Fibroblast of skin of right biceps (primary cell): ENCODE data around the gene WFIKKN1.

ENCODE experiments used
- DNase-seq: peaks from one replicate; pipeline ENCODE4 v3.0.0-alpha.2; 2013

Gene WFIKKN1

DNA sequence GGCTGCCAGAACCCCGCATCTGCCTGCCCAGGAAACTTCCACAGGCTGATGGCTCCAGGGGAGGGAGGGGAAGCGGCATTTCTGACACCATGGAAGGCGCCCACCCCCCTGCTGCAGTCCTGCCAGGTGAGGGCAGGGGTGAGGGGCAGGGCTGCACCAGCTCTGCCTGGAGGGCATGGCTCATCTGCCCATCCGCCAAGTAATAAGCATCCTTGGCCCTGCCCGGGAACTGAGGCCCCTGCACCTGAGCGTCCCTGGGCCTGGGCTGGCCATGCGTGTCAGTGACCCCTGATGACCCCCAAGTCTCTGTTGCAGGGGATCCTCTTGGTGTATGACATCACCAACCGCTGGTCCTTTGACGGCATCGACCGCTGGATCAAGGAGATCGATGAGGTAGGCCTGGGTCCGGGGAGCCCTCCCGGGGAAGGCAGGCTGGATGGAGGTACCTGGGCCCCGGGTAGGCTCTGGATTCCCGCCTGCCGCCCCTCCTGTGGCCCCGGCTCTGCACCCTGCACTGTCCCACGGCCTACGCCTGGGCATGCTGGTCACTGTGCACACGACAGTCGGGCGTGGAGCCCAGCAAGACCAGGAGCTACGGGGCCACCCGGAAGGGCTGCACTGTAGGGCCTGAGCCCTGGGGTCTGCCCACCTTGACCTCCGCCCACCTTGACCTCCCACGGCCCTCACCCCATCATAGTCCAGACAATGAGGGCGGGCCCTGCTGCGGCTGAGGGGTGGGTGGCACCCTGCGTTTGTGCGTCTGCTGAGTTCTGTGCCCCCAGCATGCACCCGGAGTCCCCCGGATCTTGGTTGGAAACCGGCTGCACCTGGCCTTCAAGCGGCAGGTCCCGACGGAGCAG, 5.4 kb upstream of the WFIKKN1 start:
- DNase-seq = no peak

DNA sequence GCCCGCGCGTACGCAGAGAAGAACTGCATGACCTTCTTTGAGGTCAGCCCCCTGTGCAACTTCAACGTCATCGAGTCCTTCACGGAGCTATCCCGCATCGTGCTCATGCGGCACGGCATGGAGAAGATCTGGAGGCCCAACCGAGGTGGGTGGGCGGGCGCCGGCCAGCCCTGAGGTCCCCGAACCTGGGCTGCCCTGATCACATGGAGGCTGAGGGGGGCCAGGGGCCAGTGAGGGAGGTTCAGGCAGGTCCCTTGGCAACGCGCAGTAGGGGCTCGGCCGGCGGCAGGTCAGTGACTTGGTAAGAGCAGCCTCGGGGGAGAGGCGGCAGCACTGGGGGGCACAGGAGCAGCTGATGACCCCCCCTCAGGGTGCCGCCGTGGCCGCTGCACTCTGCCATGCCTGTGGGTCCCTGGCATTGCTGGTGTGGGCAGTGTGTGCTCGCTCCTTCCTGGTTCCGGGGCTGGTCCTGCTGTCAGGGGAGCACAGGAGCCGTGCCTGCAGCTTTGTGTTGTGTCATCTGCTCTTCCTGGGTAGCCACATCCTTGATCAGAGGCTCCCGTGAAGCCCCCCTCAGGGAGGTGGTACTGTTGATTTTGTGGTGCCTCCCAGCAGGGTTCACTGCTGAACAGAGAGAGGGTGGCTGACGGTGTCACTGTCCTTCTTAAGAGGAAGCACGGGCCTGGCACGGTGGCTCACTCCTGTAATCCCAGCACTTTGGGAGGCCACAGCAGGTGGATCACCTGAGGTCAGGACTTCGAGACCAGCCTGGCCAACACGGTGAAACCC, 4.6 kb upstream of the WFIKKN1 start:
- no peak for DNase-seq

DNA sequence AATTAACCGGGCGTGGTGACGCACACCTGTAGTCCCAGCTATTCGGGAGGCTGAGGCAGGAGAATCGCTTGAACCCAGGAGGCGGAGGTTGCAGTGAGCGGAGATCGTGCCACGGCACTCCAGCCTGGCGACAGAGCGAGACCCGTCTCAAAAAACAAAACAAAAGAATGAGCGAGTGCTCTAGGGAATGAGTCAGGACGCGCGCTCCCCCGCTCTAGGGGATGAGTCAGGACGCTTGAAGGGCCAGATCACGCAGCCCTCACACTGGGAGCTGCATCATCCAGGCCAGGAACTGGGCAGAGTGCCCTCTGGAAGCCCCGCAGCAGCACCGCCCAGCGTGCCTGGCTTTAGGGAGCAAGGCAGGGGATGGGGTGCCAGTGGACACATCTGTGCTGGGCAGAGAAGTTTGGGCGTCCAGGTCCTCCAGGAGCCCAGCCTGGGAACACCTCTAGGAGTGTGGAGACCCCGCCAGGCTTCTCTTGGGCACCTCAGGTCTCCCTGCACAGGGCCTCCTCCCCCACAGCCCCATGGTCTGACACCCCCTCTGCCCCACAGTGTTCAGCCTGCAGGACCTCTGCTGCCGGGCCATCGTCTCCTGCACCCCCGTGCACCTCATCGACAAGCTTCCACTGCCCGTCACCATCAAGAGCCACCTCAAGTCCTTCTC, 3.9 kb upstream of the WFIKKN1 start:
- DNase-seq = peak; percentile 95

DNA sequence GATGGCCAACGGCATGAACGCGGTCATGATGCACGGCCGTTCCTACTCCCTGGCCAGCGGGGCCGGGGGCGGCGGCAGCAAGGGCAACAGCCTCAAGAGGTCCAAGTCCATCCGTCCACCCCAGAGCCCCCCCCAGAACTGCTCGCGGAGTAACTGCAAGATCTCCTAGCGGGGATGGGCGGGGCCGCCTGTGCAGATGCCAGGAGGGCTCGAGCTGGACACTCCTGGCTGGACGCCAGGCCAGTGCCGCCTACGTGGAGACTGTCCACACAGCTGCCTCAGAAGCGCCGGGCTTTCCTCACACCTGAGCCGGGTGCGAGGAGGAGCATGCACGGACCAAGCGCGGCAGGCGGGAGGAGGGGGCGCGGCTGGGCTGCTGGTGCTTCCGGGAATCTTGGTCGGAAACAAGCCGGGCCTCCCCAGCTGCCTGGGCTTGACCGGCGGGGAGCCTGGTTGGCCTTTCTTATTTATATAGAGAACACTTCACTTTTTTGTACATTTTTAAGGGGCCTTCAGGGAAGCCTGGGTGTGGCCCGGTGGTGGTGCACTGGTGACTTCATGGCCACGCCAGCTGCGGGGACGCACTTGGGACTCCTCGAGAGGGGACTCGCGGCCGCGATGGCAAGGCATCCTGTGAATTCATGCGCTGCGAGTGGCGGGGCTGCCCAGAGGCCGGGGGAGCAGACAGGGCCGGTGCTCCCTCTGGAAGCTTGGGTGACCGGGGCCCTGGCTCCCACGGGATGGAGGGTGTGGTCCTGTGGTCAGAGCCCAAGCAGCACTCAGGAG, 3.1 kb upstream of the WFIKKN1 start:
- no peak for DNase-seq

DNA sequence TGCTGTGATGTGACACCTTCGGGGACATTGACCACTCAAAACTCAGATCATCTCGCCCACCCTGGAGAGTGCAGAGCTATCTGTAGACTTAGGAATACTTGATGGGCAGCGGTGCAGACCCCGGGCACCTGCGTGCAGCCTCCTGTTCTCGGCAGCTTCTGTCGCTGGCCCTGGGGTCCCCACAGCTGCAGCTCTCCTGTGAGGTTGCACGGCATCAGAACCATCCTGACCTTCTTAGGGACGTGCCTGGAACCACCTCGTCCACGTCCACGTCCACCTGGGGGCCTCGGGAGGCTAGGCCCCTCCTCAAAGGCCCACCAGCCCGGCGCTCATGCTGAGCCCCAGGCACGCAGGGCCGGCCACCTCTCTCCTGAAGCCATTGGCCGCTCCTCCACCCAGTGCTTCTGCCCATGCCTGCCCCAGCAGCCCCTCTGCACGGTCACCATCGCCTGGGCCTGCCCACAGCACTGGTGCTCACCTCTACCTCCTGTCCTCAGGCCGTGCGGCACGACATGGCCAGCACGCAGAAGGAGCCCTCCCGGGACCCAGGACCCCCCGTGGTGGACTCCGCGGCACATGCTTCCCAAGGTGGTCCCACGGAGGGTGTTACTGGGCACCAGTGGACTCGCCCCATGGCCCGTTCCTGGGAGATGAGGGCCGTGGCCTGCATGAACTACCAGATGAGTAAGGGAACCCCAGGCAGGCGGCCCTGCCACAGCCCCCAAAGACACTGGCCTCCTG, 2.3 kb upstream of the WFIKKN1 start:
- DNase-seq = no peak

DNA sequence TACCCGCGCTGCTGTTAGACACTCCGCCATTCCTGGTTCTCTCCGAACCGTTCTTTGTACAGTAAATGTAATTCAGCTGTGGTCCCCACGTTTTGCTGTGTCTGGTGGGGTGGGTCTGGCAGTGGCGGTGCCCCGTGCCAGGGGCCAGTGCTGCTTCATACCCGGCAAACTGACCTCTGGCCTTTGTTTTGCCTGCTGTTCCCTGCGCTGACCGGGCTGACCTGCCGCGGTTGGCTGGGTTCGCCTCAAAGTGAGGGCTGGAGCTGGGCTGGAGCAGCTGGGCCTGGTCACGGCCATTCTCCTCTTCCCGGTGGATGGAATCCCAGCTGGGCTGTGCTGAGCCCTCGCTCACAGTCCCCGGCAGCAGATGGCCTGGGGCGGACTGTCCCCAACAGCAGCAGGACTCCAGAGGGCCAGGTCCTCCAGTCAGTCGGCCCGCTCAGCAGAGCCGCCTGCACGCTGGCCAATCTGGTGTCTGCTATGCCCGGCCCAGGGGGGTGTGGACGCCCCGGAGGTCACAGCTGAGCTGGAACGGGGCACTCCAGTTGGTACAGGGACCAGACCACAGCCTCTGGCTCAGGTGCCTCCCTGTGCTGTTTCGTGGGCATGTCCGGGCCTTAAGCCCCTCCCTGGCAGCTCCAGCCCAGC, 1.5 kb upstream of the WFIKKN1 start:
- DNase-seq = no peak

DNA sequence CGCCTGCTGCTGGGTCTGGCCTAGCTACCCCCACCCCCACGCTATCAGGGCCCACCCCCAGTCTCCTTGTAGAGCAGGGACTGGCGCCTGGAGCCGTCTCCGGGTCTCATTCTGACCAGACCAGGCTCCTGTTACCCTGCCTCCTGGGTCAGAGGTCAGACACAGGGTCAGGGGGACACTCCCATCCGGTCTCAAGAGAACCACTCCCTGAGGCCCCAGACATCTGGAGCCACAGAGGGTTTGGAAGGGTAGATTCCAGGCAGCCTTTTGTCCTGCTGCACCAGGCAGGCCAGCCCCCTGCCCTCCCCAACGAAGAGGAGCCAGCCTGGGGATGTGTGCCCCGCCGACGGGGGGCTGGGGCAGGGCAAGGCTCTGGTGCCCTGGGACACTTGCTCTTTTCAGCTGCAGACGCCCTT, 944 bp upstream of the WFIKKN1 start:
- no peak for DNase-seq

DNA sequence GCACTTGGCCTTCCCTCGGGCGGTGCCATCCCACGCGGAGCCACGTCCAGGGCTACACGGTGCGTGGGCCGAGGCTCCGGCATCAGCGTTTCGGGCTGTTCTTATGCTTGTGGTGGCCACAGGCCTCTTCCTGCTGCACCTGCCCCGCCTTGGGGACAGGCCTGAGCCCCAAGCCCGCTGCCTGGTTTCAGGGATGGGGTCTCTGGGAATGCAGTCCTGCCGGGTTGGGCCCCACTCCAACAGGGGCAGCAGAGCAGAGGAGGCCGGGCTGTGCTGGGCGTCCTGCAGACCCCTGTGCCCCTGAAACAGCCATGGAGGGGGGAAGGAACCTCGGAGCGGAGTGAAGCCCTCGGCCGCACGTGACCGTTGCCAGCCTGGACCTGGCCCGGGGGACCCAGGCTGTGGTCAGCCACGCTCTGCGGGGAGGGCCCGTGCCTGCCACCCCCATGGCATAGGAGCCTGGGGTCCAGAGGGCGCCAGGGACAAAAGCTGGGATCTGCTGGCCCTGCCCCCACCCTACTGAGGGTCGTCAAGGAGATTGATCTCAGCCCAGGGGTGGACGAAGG, 453 bp upstream of the WFIKKN1 start:
- DNase-seq = no peak

DNA sequence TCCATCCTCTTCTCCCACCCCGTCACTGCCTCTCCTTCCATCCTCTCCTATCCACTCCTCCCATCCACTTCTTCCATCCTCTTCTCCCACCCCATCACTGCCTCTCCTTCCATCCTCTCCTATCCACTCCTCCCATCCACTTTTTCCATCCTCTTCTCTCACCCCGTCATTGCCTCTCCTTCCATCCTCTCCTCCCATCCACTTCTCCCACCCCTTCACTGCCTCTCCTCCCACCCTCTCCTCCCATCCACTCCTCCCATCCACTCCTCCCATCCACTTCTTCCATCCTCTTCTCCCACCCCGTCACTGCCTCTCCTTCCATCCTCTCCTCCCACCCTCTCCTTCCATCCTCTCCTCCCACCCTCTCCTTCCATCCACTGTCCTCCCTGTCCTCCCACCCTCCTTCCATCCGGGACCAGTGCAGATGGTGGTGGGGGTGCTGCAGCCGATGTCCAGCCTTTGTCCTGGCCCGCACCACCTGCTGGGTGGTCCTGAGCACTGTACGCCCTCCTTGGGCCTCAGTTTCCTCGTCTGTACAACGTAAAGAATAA, 1.1 kb downstream of the WFIKKN1 start:
- no peak for DNase-seq

DNA sequence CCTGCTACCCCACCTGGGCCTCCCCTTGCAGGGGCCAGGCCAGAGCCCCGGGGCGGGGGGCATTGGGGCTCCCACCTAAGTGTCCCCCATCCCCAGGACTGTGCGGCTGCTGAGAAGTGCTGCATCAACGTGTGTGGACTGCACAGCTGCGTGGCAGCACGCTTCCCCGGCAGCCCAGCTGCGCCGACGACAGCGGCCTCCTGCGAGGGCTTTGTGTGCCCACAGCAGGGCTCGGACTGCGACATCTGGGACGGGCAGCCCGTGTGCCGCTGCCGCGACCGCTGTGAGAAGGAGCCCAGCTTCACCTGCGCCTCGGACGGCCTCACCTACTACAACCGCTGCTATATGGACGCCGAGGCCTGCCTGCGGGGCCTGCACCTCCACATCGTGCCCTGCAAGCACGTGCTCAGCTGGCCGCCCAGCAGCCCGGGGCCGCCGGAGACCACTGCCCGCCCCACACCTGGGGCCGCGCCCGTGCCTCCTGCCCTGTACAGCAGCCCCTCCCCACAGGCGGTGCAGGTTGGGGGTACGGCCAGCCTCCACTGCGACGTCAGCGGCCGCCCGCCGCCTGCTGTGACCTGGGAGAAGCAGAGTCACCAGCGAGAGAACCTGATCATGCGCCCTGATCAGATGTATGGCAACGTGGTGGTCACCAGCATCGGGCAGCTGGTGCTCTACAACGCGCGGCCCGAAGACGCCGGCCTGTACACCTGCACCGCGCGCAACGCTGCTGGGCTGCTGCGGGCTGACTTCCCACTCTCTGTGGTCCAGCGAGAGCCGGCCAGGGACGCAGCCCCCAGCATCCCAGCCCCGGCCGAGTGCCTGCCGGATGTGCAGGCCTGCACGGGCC, 1.9 kb downstream of the WFIKKN1 start:
- DNase-seq = no peak

DNA sequence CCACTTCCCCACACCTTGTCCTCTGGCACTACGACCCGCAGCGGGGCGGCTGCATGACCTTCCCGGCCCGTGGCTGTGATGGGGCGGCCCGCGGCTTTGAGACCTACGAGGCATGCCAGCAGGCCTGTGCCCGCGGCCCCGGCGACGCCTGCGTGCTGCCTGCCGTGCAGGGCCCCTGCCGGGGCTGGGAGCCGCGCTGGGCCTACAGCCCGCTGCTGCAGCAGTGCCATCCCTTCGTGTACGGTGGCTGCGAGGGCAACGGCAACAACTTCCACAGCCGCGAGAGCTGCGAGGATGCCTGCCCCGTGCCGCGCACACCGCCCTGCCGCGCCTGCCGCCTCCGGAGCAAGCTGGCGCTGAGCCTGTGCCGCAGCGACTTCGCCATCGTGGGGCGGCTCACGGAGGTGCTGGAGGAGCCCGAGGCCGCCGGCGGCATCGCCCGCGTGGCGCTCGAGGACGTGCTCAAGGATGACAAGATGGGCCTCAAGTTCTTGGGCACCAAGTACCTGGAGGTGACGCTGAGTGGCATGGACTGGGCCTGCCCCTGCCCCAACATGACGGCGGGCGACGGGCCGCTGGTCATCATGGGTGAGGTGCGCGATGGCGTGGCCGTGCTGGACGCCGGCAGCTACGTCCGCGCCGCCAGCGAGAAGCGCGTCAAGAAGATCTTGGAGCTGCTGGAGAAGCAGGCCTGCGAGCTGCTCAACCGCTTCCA, 2.7 kb downstream of the WFIKKN1 start:
- DNase-seq = no peak

DNA sequence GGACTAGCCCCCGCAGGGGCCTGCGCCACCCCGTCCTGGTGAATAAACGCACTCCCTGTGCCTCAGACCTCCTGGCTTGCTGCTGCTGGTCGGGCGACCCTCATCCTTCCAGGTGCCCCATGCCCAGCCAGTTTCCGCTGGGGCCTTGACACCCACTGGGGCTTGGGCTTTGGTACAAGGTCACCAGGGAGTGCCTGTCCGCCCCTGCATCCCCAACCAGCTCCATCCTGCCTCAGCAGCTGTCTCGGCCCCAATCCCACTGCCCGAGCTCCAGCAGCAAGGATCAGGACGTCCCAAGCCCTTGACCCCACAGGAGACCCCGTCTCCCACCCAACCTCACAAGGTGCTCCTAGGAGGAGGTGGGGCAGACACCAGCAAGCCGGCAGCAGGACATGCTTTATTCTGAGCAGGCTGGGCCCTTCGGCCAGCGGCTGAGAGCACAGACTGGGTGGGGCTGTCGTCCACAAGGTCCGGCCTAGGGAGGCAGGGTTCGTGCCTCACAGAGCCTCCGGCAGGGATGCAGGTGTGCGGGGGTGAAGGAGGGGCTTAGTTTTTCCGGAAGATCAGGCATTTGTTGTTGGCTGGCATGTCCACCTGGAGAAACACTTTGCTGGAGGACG, 3.4 kb downstream of the WFIKKN1 start:
- DNase-seq = no peak

DNA sequence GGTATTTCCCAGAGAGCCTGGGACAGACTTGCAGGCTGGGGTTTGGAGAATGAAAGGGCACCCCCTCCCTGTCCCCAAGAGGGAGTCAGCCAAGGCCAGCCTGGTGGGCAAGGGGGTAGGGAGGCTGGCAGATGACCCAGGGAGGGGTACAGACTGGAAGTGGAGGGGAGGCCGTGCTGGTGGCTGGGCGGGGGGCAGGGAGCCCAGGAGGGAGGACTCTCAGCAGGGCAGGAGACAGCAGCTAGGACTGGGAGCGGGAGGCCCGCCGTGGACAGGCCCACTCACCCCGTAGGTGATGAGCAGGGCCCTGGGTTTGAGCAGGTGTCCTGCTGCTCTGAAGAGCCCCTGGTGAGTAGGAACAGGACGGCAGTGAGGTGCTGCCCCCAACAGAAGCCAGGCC, 4.2 kb downstream of the WFIKKN1 start:
- DNase-seq = no peak

DNA sequence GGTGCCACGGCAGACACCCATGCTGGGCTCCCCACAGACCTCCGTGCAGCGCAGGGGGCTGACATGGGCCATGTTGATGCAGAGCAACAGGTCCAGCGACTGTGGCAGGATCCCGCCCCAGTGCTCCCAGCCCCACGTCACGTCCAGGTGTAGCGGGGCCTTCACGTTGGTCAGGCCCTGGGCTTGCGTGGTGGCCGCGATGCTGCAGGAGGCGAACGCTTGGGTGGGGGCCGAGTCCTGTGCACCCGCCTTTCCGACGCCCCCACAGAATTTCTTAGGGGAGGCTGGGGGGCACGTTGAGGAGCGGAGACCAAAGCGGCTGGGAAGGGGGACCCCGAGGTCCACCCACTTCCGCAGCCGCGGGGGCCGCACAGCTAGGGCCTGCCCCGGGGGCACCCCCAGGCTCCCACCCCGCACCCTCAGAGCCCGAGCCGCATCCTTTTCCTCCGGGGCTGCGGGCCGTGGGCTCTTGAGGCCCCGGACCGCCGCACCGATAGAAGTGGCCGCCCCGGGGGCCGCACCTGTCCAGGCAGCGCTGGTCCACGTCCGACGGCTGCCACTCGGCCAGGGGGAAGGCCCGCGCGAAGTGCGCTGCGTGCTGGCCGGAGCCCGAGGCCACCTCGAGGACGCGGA, 4.9 kb downstream of the WFIKKN1 start:
- DNase-seq = no peak

DNA sequence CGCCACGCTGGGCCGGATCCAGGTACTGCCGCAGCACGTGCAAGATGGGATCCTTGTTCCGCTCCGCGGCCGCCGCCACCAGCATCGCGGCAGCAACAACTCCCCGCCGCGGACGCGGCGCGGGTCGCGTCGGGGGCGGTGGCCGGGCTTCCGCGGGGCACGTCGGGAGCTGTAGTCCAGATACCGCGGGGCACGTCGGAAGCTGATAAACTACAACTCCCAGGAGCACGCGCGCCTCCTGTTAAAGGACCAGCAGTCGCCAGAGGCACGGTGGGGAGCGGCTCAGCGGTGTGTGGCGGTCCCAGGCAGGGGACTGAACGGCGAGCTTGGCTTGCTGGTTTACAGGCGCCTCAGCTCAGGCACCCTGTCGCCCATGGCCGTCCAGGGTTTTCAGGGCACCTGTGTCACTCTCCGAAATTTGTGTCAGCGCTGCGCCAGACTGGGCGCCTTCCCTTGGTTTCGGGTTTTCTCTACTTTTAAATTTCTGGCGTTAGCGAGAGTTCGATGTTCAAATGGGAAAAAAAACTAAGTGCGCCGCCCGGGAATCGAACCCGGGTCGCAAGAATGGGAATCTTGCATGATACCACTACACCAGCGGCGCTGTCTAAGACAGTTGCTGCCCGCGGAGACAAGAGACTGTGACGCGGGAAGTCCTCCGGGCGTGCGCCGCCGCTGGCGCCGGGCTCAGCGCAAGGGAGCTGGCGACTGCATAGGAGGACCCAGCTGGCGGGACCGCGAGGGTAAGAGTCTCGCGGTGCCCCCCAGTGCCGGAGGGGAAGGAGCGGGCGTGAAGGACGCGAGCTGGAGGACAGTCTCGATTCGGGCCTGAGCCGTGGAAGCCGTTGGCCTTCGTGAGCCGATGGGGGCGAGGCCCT, 5.7 kb downstream of the WFIKKN1 start, which contains the start of gene METTL26:
METTL26 (minus strand) TSS at position 100 of the 875 bp plus-strand sequence; CDS start at position 85, 15 bp downstream.
- DNase-seq = peak; percentile 95

DNA sequence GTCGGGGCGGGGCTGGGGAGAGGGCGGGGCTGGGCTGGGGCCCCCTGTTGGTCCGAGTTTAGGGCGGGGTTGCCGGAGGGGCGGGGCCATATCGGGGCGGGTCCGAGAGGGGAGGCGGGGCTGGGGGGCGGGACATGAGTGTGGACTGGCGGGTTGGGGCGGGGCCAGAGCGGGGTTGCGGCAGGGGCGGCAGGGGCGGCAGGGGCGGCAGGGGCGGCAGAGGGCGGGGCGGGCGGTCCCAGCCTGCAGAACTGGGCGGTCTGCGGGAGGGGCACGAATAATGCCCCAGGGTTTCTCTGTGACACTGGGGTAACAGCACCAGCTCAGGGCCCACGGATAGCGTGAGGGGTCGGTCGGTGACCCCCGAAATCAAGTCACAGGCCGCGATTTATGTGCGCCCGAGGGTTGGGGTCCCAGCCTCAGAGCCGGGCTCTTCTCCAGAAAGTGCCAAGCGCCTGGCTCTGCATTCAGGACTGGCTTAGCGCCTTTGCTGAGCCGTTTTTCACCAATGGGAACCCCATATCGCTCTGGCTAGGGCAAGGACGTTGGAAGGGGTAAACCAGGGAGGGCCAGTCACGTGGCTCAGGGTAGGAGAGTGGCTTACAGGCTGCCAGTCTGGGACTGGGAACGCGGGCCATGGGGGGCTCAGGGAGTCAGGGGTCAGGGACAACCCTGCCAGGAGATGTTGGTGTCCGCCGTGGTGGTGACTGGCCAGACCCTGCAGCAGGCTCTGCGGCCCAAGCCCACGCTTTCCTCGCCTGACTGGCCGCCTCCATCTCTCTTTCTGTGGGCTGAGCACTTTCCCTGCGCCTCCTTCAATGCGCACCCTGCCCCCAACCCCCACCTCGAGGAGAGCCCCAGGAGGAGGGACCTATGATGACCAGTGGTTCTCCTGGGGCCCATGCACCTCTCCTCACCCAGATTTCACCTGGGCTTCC, 6.6 kb downstream of the WFIKKN1 start:
- DNase-seq = peak; percentile 89
